ENCODE results near the gene FRRS1L. TPM values are rescaled to one million over a fixed set of nuclear protein-coding genes. Genes with fewer than 3 reads are reported as not detected.
A peak's percentile ranks its signal among the peaks of the same experiment; 100 is the strongest.

Gene FRRS1L
- total RNA-seq, 4 donors from 2014 or later: 0.05 to 0.42 TPM; not detected in 2

- DNase-seq (ENCODE audit: low spot score in 2 of 2): peak in 1 of 2 donors; percentile 52
- 62 to 63% methylated on average over 7 of the region's 7 CpGs for WGBS, 2 donors
- TF ChIP-seq POLR2A (IDR thresholded peaks at IDR 0.05): no peak
- TF ChIP-seq CTCF (IDR thresholded peaks at IDR 0.05): no peak
- intact Hi-C loops (cut with DNase I; ENCODE audit: low total_unique reads): no loop called here
- no peak overlapping the region for H3K4me3 ChIP-seq (ENCODE audit: low read depth, poor library complexity, severe bottlenecking)
Observed at GRCh38 chr9:109192732-109193361, 25.8 kb upstream of the FRRS1L start.

GRCh38 chr9:109191746-109192145 lies 24.7 kb upstream of the FRRS1L start:
- 83 to 92% methylated on average over 9 of the region's 9 CpGs for WGBS, 2 donors
- H3K4me3 ChIP-seq (ENCODE audit: low read depth, poor library complexity, severe bottlenecking): no peak overlapping the region
- TF ChIP-seq CTCF (IDR thresholded peaks at IDR 0.05): no peak
- TF ChIP-seq POLR2A (IDR thresholded peaks at IDR 0.05): no peak
- DNase-seq (ENCODE audit: low spot score in 2 of 2): peak in 1 of 2 donors; percentile 71
- intact Hi-C loops (cut with DNase I; ENCODE audit: low total_unique reads): no loop called here

- whole genome bisulfite sequencing, 2 donors: 59 to 93% methylated on average over 1 of the region's 1 CpG
- intact Hi-C loops (cut with DNase I; ENCODE audit: low total_unique reads): no loop called here
- H3K4me3 ChIP-seq (ENCODE audit: low read depth, poor library complexity, severe bottlenecking): no peak overlapping the region
- peak in 1 of 2 donors; percentile 56 for DNase-seq (ENCODE audit: low spot score in 2 of 2)
- TF ChIP-seq CTCF (IDR thresholded peaks at IDR 0.05): no peak
- no peak for TF ChIP-seq POLR2A (IDR thresholded peaks at IDR 0.05)
Observed at GRCh38 chr9:109190151-109190550, 23.1 kb upstream of the FRRS1L start.

GRCh38 chr9:109186857-109187520 lies 19.9 kb upstream of the FRRS1L start:
- no peak for DNase-seq (ENCODE audit: low spot score in 2 of 2)
- no peak overlapping the region for H3K4me3 ChIP-seq (ENCODE audit: low read depth, poor library complexity, severe bottlenecking)
- intact Hi-C loops (cut with DNase I; ENCODE audit: low total_unique reads): no loop called here
- WGBS, 2 donors: 77 to 78% methylated on average over 9 of the region's 9 CpGs
- TF ChIP-seq POLR2A (IDR thresholded peaks at IDR 0.05): no peak
- TF ChIP-seq CTCF (IDR thresholded peaks at IDR 0.05): no peak

- intact Hi-C loops (cut with DNase I; ENCODE audit: low total_unique reads): no loop called here
- peak in 1 of 2 donors; percentile 72 for DNase-seq (ENCODE audit: low spot score in 2 of 2)
- TF ChIP-seq POLR2A (IDR thresholded peaks at IDR 0.05) (no peak), CTCF (IDR thresholded peaks at IDR 0.05) (no peak)
- WGBS, 2 donors: 73 to 75% methylated on average over 12 to 13 of the region's 13 CpGs
- H3K4me3 ChIP-seq (ENCODE audit: low read depth, poor library complexity, severe bottlenecking): no peak overlapping the region
Observed at GRCh38 chr9:109182940-109183798, 16.1 kb upstream of the FRRS1L start.

Data from lower leg skin (tissue), 4 donors.